Stomach (tissue), 4 donors: ENCODE data around the gene PTPRS.

ENCODE experiments used
- EP300 ChIP-seq: sonication (generic); formaldehyde crosslinking; IDR thresholded peaks from one replicate; pipeline ENCODE4 v1.6.1; 2017; ENCODE audit warnings: antibody characterized with exemption
- POLR2A ChIP-seq, 4 donors: fragments of 450-650 bp; IDR thresholded peaks; one replicate each; pipeline ENCODE4 v1.6.1; 2016; ENCODE audit warnings: antibody characterized with exemption in 4 of 4, control low read depth in 2 of 4, mild to moderate bottlenecking in 1 of 4, moderate library complexity in 1 of 4
- POLR2AphosphoS5 ChIP-seq, 3 donors: sonication (generic); formaldehyde crosslinking; IDR thresholded peaks; one replicate each; pipeline ENCODE4 v1.6.1; 2016; ENCODE audit warnings: antibody characterized with exemption in 3 of 3

GRCh38 chr19:5358173-5358800 is 17.7 kb upstream of the PTPRS start:
- no peak for TF ChIP-seq POLR2AphosphoS5 (IDR thresholded peaks at IDR 0.05)
- TF ChIP-seq POLR2A (IDR thresholded peaks at IDR 0.05) = no peak
- TF ChIP-seq EP300 = no peak
